ENCODE measurements around the gene CIT. TPM values are rescaled to one million over a fixed set of nuclear protein-coding genes. Genes with fewer than 3 reads are reported as not detected.

The CIT gene
- total and polyA plus RNA-seq, 4 donors, result 0.31 to 24.7 (median 1.8) TPM

- WGBS, result 95% methylated on average over 7 of the region's 7 CpGs
- Histone ChIP-seq H3K4me1 (ENCODE audit: control insufficient read depth in 4 of 4, insufficient read depth in 4 of 4, low read length in 3 of 4) (no peaks in the 10 kb centered on the region), H3K27ac (ENCODE audit: low read depth in 1 of 2, low read length in 2 of 2) (no peak overlapping the region), H3K27me3 (ENCODE audit: control insufficient read depth in 4 of 4, insufficient read depth in 4 of 4, low read length in 3 of 4) (no peaks in the 10 kb centered on the region), H3K9ac (ENCODE audit: low read depth in 1 of 2, low read length in 2 of 2) (no peak overlapping the region), H3K9me3 (ENCODE audit: control insufficient read depth in 4 of 4, low read length in 3 of 4) (no peaks in the 10 kb centered on the region), H3K36me3 (ENCODE audit: control insufficient read depth in 4 of 4, insufficient read depth in 3 of 4, low read depth in 1 of 4, low read length in 3 of 4) (no peaks in the 10 kb centered on the region), H3K4me3 (ENCODE audit: low read depth in 1 of 3, low read length in 3 of 3) (no peak overlapping the region)
- no peak for TF ChIP-seq GABPA (IDR thresholded peaks at IDR 0.05 in 1 of 2, conservative IDR thresholded peaks at IDR 0.05 in 1 of 2)
- TF ChIP-seq HNF4G (IDR thresholded peaks at IDR 0.05), result no peak
- TF ChIP-seq SP1 (IDR thresholded peaks at IDR 0.05), result no peak
- no peak for TF ChIP-seq JUND (IDR thresholded peaks at IDR 0.05)
- TF ChIP-seq, protein P1, sequence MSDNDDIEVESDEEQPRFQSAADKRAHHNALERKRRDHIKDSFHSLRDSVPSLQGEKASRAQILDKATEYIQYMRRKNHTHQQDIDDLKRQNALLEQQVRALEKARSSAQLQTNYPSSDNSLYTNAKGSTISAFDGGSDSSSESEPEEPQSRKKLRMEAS (IDR thresholded peaks at IDR 0.05), result no peak
- TF ChIP-seq ATF3 (IDR thresholded peaks at IDR 0.05), result no peak
- TF ChIP-seq RAD21 (IDR thresholded peaks at IDR 0.05), result no peak
- no peak for TF ChIP-seq YY1 (IDR thresholded peaks at IDR 0.05)
- no peak for TF ChIP-seq RXRA (IDR thresholded peaks at IDR 0.05)
- no peak for TF ChIP-seq TAF1 (conservative IDR thresholded peaks at IDR 0.05)
- TF ChIP-seq NR2F2 (IDR thresholded peaks at IDR 0.05), result no peak
- TF ChIP-seq EGR1 (IDR thresholded peaks at IDR 0.05; ENCODE audit: low read depth in 2 of 2), result no peak
- no peak for TF ChIP-seq HNF4A (conservative IDR thresholded peaks at IDR 0.05)
- no peak for TF ChIP-seq FOXA2 (IDR thresholded peaks at IDR 0.05)
- no peak for TF ChIP-seq CTCF (IDR thresholded peaks at IDR 0.05; ENCODE audit: low read depth, low read length, missing input control)
- no peak for TF ChIP-seq REST (IDR thresholded peaks at IDR 0.05)
- no peak for TF ChIP-seq FOXA1 (IDR thresholded peaks at IDR 0.05)
- TF ChIP-seq, protein P2, sequence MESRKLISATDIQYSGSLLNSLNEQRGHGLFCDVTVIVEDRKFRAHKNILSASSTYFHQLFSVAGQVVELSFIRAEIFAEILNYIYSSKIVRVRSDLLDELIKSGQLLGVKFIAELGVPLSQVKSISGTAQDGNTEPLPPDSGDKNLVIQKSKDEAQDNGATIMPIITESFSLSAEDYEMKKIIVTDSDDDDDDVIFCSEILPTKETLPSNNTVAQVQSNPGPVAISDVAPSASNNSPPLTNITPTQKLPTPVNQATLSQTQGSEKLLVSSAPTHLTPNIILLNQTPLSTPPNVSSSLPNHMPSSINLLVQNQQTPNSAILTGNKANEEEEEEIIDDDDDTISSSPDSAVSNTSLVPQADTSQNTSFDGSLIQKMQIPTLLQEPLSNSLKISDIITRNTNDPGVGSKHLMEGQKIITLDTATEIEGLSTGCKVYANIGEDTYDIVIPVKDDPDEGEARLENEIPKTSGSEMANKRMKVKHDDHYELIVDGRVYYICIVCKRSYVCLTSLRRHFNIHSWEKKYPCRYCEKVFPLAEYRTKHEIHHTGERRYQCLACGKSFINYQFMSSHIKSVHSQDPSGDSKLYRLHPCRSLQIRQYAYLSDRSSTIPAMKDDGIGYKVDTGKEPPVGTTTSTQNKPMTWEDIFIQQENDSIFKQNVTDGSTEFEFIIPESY (IDR thresholded peaks at IDR 0.05), result no peak
- no peak for DNase-seq (ENCODE audit: low spot score)
Observed at GRCh38 chr12:119775246-119775895, 101.7 kb downstream of the CIT start.
